SH-SY5Y (cell line): ENCODE results near the gene OSBPL9.

Experiments
- GATA2 ChIP-seq: IDR thresholded peaks from 2 replicates; pipeline ENCODE4 v1.6.1; 2011; ENCODE audit warnings: mild to moderate bottlenecking, low read depth, low read length
- GATA3 ChIP-seq: IDR thresholded peaks from 2 replicates; pipeline ENCODE4 v1.6.1; 2011; ENCODE audit warnings: low read depth, mild to moderate bottlenecking, low read length, moderate library complexity

- TF ChIP-seq GATA3 (no peak), GATA2 (no peak)
Measured at GRCh38 chr1:51616490-51616889, 402 bp upstream of the OSBPL9 start.
